Progenitor cell of endocrine pancreas (in vitro differentiated cells): ENCODE data around the gene CAV2. TPM values are rescaled to one million over a fixed set of nuclear protein-coding genes. Genes with fewer than 3 reads are reported as not detected.

Experiments used
- DNase-seq: peaks from one replicate; pipeline ENCODE4 v3.0.0; 2021; ENCODE audit warnings: low spot score; ENCODE audit not compliant: unreplicated experiment
- H3K27ac Mint-ChIP-seq: 2 replicates; pipeline ENCODE4 v1.8.0; 2021; ENCODE audit warnings: mild to moderate bottlenecking, moderate library complexity, mixed read lengths
- H3K27me3 Mint-ChIP-seq: 2 replicates; pipeline ENCODE4 v1.8.0; 2021; ENCODE audit warnings: mixed read lengths
- H3K36me3 Mint-ChIP-seq: 2 replicates; pipeline ENCODE4 v1.8.0; 2022; ENCODE audit warnings: mixed read lengths; ENCODE audit not compliant: insufficient read depth
- H3K4me1 Mint-ChIP-seq: 2 replicates; pipeline ENCODE4 v1.8.0; 2021; ENCODE audit warnings: low read depth, mixed read lengths
- H3K4me3 Mint-ChIP-seq: 2 replicates; pipeline ENCODE4 v1.8.0; 2021; ENCODE audit warnings: low read depth, mild to moderate bottlenecking, moderate library complexity, mixed read lengths
- H3K9me3 Mint-ChIP-seq: 2 replicates; pipeline ENCODE4 v1.8.0; 2021; ENCODE audit warnings: low read depth, mixed read lengths
- CTCF ChIP-seq: fragments of 200-600 bp; sonication (generic); IDR thresholded peaks from one replicate; pipeline ENCODE4 v1.5.0; 2021; ENCODE audit warnings: antibody characterized with exemption, mild to moderate bottlenecking; ENCODE audit not compliant: unreplicated experiment
- total RNA-seq: library from RNA; stranded (reverse); gene quantifications from 2 replicates; pipeline ENCODE4 v1.2.1, GENCODE V29; 2021

Gene CAV2
- total RNA-seq, 1 donor from 2014 or later = 9.4 TPM

- no peak overlapping the region for H3K4me3 Mint-ChIP-seq
- H3K27me3 Mint-ChIP-seq = peaks cover 15% of the 10 kb centered on the region
- H3K4me1 Mint-ChIP-seq = peaks cover 21% of the 10 kb centered on the region
- TF ChIP-seq CTCF = no peak
- DNase-seq = no peak
- H3K27ac Mint-ChIP-seq = no peak overlapping the region
- H3K9me3 Mint-ChIP-seq = peaks cover 5% of the 10 kb centered on the region
- peaks cover 9% of the 10 kb centered on the region for H3K36me3 Mint-ChIP-seq
These were observed 2.9 kb downstream of the CAV2 start for GRCh38 chr7:116502201-116503096.

- H3K4me3 Mint-ChIP-seq = no peak overlapping the region
- no peak overlapping the region for H3K27ac Mint-ChIP-seq
- H3K4me1 Mint-ChIP-seq = peaks cover 21% of the 10 kb centered on the region
- H3K27me3 Mint-ChIP-seq = peaks cover 11% of the 10 kb centered on the region
- TF ChIP-seq CTCF = no peak
- H3K9me3 Mint-ChIP-seq = peaks cover 5% of the 10 kb centered on the region
- no peak for DNase-seq
- peaks cover 9% of the 10 kb centered on the region for H3K36me3 Mint-ChIP-seq
These were observed 4.3 kb downstream of the CAV2 start for GRCh38 chr7:116503835-116504234.

- DNase-seq = no peak
- H3K4me1 Mint-ChIP-seq = peaks cover 19% of the 10 kb centered on the region
- H3K4me3 Mint-ChIP-seq = no peak overlapping the region
- H3K36me3 Mint-ChIP-seq = peaks cover 9% of the 10 kb centered on the region
- no peak for TF ChIP-seq CTCF
- peaks cover 6% of the 10 kb centered on the region for H3K27me3 Mint-ChIP-seq
- peak overlapping the region; percentile 68 for H3K27ac Mint-ChIP-seq
- H3K9me3 Mint-ChIP-seq = peaks cover 5% of the 10 kb centered on the region
These were observed 5.7 kb downstream of the CAV2 start for GRCh38 chr7:116505278-116505677.

GRCh38 chr7:116505823-116506222 is 6.3 kb downstream of the CAV2 start:
- no peak for DNase-seq
- no peak overlapping the region for H3K4me3 Mint-ChIP-seq
- peaks cover 9% of the 10 kb centered on the region for H3K36me3 Mint-ChIP-seq
- TF ChIP-seq CTCF = no peak
- peaks cover under 1% of the 10 kb centered on the region for H3K27me3 Mint-ChIP-seq
- no peak overlapping the region for H3K27ac Mint-ChIP-seq
- H3K9me3 Mint-ChIP-seq = peaks cover 5% of the 10 kb centered on the region
- H3K4me1 Mint-ChIP-seq = peaks cover 17% of the 10 kb centered on the region

GRCh38 chr7:116509982-116510579 is 10.5 kb downstream of the CAV2 start:
- Mint-ChIP-seq H3K36me3 (peaks cover 9% of the 10 kb centered on the region), H3K4me1 (peaks cover 13% of the 10 kb centered on the region), H3K9me3 (peaks cover 5% of the 10 kb centered on the region), H3K27ac (no peak overlapping the region), H3K4me3 (no peak overlapping the region), H3K27me3 (peaks cover 5% of the 10 kb centered on the region)
- DNase-seq = no peak
- no peak for TF ChIP-seq CTCF
